ENCODE data around the gene PSMA8.
"Not testable (repeated sequence)": the region's sequence is repeated elsewhere in the genome, so short reads cannot be mapped to it uniquely, and the experiment has no call there.

Gene PSMA8

DNA sequence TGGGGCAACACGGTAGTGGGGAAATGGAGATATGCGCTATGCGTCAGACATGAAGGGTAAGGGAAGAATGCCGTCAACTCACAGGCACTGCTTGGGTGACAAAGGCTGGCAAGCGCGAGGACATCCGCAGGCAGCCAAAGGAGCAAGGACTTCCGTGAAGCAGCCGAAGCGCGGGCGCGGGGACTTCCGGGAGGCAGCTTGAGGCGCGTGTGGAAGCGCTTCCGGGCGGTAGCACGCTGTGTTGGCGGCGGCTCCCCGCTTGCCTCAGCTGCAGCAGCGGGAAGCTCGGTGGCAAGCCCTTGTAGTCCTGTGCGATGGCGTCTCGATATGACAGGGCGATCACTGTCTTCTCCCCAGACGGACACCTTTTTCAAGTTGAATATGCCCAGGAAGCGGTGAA is at the start of gene PSMA8:
Gene PSMA8 (plus strand): TSS at position 218 of the 400 bp plus-strand sequence. CDS start 97 bp downstream, at position 315.
- peak; percentile 7 to 55 (median 42) for DNase-seq

DNA sequence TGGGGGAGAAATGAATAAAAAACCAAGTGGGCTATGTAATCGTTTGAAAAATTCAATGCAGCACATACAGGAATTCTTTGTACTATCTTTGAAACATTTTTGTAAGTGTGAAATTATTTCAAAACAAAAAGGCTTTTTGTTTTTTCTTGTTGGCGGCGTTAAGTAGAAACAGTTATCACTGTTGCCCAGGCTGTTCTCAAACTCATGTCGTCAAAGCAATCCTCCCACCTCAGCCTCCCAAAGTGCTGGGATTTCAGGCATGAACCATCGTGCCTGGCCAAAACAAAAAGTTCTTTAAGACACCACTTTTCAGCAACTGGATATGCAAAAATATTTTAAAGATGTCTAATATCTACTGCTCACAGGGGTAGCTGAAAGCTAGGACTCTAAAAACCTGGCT is 48.6 kb upstream of the PSMA8 start:
- no peak for DNase-seq

DNA sequence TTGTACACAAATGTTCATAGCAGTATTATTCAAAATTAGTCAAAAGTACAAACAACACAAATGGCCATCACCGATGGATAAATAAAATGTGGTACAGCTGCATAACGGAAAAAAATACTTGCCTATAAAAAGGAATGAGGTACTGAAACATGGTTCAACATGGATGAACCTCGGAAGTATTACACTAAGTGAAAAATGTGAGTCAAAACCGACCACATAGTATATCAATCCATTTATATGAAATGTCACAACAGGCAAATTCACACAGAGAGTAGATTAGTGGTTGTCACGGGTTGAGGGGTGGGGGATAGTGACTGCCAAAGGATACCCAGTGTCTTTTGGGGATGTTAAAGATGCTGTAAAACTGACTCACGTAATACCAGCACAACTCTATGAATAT is 46.7 kb upstream of the PSMA8 start:
- no peak for DNase-seq

DNA sequence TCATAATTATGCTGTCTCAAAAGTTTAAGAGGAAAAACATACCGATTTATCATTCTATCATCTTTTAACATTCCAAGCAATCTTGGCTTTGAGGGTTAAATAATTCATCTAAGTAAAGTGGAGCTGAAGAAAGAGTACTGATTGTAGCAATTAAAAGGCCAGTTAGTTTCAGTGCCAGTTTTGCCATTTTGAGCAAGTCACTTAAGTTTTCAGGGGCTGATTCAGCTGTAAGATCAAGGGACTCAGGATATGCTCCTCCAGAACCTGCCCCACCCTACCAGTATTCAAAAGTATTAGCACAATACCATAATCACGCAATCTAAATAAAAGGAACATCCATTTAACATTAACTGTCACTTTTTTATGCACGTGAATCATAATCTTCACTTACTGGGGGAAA is 45.2 kb upstream of the PSMA8 start:
- no peak for DNase-seq

DNA sequence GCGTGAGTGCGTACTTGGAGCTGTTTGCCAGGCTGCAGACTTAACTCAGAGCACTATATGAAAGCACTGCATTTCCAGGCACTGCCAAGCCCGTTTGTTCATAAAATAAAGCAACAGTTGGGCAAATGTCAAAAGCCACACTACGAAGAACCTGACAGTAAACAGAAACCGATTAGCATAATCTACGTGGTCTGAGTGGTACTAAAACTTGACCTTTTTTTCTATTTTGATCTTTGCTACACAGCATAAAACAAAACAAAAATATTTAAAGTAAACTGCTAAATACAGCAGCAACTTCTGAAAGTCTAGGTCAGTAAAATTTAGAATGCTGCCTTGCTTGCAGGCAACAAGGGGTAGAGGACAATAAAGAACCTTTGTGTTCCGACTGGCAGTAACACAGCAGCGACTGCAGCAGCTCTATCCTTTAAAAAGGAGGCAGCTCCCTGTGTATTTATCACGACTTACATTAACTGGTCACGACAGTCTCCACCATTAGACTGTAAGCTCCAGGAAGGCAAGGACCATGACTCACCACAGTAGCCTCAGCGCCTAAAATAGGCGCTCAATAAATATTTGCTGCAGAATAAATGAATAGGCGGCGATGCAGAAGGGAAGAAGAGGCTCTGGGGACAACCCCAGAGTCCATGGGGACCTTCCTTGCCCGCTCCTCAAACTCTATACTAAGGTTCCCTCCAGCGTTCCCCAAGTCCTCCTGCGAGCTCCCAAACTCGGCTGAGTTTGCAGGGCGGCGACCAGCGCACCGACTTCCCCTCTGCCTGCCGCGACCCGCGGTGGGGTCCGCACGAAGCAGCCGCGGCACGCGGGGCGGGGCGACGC is 44.2 kb upstream of the PSMA8 start:
- DNase-seq, result peak in 2 of 6 experiments; percentile 7 to 8

DNA sequence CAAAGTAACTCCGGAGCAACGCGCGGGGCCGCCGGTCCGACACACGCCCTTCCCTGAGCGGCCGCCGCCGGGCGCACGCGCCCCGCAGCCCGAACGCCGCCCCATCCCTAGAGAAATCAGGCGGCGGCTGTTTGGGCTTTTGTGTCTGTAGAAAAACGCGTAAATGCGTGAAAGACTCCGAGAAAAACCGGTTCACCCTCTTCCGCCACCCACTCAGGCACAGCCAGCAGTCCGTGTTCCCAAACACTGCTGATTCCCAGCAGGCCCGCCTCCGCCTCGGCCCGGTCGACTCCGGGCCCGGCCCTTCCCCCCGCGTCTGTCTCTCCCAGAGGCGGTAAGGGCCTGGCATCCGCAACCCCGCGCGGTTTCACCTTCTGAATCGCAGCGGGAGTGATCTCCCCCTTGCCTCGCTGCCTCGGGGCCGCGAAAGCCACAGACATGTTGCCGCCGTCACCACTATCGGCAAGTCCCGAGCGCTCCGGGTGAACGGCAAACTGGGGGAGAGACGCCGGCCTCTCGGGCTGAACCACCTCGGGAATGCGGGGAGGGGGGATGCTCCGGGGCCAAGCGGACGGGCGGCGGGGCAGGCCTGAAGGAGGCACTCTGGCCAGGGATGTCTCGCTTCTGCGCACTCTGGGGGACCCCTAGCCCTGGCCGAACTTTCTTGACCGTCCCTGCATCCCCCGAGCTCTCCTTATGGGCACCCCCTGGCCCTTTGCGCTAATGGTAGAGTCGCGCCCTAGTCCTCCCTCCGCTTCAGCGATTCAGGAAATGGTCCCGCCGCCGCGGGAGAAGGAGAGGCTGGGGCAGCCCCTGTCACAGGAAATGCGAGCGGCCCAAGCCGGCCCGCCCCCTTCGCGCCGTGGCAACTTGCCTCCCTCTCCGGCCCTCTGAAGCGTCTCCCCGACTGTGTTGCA is 43.3 kb upstream of the PSMA8 start, which contains the start of gene SS18:
Gene SS18 (minus strand): TSS at position 484 of the 917 bp plus-strand sequence. CDS start 44 bp downstream, at position 440.
- DNase-seq, result peak; percentile 81 to 95 (median 86)

DNA sequence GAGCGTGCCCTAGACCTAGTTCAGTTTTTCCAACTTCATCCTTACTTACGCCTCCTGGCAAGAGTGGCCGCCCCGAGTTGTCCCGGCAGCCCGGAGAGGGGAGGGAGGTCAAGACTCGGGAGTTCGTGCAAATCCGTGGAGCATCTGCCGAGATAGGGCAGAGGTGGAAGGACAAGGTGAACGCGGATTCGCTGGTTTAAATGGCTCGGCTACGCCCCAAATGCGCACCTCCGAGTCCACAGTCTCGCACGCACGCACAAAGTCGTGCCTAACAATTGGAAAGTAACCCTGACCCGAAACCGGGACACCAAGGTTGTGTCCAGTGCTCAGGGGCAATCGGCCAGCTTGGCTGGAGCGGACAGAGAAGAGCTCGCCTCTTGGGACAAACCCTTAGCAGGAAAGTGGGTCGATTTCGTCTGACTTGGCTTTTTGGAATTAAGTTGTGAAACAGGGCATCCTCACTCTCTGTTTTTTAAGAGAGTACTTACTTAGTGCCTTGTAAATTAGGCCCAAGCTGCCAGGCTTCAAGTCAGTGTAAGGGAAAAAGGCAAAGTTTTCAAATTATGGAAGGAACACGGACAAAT is 42.5 kb upstream of the PSMA8 start:
- DNase-seq, result peak in 2 of 6 experiments; percentile 60 to 84

DNA sequence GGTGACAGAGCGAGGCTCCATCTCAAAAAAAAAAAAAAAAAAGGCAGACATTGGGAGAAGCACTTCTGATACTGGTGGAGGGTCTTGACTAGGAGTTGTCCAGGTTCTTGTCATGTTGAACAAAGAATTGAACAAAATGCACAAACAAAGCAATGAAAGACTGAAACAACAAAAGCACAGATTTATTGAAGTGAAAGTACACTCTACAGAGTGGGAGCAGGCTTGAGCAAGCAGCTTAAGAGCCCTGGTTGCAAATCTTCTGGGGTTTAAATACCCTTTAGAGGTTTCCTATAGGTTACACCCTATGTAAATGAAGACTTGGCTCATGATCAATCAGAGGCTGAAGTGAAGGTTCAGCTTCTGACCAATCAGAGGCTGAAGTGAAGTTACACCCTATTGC is 36.8 kb upstream of the PSMA8 start:
- no peak for DNase-seq

DNA sequence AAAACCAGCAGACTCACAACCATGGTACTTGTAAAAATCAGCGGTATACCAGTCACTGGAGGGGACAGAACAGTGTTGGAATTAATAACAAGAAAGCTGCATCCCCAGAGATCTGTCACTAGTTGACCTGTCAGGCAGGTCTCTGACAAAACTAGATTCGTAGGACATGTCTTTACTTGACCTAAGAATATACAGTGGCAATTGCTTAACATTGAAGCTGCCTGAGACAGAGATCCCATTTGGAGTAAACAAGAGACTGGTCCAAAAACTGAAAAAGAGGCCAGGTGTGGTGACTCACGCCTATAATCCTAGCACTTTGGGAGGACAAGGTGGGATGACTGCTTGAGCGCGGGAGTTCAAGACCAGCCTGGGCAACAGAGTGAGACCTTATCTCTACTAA is 36.1 kb upstream of the PSMA8 start:
- DNase-seq, result no peak

DNA sequence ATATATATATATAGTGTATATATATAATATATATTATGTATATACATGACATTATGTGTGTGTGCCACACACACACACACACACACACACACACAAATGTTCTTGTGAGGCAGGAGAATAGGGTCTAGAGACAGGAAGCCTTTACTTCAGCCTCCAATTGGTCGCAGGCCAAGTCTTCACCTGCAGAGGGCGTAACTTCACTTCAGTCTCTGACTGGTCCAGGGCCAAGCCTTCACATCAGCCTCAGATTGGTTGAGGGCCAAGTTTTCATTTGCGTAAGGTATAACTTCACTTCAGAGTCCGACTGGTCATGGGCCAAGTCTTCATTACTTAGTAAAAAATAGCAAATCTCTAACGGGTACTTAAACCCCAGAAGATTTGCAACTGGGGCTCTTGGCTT is 30.1 kb upstream of the PSMA8 start:
- peak in 4 of 6 experiments; percentile 6 to 23 (median 17) for DNase-seq

DNA sequence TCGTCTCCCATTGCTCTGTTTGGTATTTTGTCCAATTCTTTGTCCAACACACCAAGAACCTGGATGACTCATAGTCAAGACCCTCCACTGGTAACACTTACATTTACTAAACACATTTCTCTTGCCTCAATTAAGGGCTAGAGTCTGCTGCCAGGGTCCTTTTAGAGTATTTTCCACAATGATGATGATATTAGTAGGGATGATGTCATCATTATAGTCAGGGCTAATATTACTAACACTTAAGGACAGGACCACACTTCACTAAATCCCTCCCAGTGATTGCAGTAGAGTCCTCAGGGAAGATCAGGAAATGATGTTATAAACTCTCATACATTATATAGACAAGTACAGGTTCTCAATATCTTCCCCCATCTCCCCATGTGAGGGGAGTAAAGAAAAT is 29.6 kb upstream of the PSMA8 start:
- DNase-seq, result no peak

DNA sequence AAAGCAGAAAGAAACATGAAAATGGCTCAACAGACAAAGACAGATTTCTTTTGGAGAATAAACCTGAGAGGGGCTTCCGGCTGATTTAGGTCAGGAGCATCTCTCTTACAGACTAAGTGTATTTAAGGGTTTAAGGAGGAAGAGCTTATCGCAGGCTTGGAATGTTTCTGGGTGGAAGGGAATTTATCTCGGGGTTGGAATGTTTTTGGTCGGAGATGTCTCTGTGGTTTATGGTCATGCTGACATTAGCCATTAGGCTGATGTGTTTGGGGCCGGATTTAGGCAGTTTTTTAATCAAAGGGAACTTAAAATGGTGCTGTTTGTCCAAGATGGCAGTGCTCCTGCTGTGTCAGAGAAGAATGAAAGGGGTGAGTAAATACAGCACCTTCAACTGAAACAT is 14.4 kb upstream of the PSMA8 start:
- DNase-seq, result no peak

DNA sequence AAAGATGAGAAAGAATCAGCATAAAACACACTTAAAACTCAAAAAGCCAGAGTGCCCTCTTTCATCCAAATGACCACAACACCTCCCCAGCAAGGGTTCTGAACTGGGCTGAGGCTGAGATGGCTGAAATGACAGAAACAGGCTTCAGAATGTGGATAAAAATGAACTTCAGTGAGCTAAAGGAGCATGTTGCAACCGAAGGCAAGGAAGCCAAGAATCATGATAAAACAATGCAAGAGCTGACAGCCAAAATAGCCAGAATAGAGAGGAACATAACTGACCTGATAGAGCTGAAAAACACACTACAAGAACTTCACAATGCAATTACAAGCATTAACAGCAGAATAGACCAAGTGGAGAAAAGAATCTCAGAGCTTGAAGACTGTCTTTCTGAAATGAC is 12.2 kb upstream of the PSMA8 start:
- no peak for DNase-seq

DNA sequence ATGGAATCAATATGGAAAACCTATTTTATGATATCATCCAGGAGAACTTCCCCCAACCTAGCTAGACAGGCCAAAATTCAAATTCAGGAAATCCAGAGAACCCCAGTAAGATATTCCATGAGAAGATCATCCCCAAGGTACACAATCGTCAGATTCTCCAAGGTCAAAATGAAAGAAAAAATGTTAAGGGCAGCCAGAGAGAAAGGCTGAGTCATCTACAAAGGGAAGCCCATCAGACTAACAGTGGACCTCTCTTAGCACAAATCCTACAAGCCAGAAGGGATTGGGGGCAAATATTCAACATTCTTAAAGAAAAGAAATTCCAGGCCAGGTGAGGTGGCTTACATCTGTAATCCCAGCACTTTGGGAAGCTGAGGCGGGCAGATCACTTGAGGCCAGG is 11.7 kb upstream of the PSMA8 start:
- DNase-seq, result not testable (repeated sequence)

DNA sequence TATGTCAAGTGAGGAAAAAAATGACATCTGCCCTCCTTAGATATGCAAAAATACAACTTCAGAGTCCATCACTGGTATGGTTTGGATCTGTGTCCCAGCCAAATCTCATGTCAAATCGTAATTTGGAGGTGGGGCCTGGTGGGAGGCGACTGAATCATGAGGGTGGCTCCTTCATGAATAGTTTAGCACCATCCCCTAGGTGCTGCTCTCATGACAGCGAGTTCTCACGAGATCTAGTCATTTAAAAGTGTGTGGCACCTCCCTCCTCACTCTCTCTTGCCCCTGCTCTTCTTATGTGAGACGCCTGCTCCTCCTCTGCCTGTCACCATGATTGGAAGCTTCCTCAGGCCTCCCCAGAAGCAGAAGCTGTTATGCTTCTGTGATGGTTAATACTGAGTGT is 5.9 kb upstream of the PSMA8 start:
- no peak for DNase-seq

DNA sequence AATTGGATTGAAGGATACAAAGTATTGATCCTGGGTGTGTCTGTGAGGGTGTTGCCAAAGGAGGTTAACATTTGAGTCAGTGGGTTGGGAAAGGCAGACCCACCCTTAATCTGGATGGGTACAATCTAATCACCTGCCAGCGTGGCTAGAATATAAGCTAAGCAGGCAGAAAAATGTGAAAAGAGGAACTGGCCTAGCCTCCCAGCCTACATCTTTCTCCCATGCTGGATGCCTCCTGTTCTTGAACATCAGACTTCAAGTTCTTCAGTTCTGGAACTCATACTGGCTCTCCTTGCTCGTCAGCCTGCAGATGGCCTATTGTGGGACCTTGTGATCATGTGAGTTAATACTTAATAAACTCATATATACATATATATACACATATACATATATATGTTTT is 5.5 kb upstream of the PSMA8 start:
- not testable (repeated sequence) for DNase-seq

DNA sequence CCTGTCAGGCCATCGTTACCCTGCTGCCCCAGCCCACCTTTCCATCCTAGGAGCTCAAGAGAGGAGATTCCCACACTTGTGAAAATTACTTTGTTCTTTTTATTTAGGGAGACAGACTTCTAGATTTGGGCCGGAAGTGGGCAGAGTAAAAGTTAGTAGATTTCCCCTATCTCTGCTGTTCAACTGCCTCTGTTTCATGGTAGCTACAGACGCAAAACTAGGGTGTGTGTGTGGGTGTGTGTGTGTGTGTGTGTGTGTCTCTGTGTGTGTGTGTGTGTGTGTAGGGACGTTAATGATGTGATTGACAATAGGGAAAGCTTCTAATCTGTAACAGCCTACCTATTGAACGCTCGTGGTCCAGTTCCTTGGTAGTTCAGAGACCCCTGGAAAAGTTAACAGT is 438 bp downstream of the PSMA8 start:
- peak in 1 of 6 experiments; percentile 4 for DNase-seq

DNA sequence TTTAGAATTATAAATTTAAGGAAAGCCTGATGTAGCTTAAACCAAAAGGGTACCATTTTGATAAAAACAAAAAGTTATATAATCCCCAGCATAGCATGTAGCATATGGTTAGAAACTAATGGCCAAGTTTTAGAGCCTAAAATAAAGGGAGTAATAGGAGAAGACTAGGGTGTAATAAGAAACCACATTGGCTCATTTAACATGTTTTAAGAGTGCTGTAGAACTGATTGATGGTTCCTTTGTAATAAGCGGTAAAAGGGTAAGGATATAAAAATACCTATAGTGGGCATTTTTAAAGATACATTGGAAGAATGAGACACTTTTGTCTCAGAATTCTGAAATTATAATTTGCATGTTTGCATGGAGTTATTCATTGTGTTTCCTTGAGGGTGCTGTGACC is 1.9 kb downstream of the PSMA8 start:
- DNase-seq, result no peak

DNA sequence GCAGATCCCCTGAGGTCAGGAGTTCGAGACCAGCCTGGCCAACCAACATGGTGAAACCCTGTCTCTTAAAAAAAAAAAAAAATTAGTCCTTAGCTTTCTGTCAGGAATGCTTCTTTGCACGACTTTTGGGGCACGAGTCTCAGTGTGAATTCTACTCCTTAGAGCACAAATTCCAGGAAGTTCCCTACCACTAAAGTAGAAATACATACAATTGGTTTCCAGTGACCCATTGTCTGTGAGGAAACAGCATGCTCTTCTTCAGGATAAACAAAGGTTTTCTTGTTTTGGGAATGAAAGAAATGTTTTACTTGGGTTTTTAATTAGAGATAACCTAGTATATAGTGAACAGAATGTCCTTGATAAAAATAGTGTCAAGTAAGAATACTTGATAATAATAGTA is 23.7 kb downstream of the PSMA8 start:
- DNase-seq, result no peak

DNA sequence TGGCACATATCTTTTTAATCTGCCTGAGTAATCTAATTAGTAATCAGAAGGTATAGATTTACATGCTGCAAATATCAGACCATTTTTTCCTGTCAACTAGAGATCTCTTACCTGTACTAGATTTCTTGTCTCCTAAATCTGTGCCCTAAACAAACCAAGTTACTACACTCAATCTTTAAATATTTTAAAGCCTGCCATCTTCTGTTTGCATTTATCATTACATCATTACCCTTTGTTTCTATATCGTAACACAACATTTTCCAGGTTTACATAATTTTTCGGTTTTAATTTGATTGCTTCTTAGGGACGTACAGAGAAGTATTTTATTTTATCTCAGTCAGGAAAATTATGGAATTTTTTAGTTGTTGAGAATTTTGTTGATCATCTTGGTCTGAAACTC is 25.7 kb downstream of the PSMA8 start:
- DNase-seq, result peak in 3 of 6 experiments; percentile 5 to 14 (median 13)

DNA sequence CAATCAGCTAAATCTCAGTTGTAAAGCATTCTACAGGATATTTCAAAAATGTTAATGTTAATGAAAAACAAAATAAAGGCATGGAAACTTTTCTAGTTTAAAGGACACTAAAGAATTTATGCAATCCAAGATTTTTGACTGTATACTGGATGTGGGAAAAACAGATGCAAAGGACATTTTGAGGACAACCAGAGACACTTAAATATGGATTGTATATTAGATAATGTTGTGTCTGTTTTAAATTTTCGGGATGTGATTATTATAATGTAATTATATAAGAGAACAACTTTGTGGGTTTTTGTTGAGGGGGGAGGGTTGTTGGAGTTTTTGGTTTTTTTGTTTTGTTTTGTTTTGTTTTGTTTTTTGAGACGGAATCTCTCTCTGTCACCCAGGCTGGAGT is 30.9 kb downstream of the PSMA8 start:
- DNase-seq, result no peak

DNA sequence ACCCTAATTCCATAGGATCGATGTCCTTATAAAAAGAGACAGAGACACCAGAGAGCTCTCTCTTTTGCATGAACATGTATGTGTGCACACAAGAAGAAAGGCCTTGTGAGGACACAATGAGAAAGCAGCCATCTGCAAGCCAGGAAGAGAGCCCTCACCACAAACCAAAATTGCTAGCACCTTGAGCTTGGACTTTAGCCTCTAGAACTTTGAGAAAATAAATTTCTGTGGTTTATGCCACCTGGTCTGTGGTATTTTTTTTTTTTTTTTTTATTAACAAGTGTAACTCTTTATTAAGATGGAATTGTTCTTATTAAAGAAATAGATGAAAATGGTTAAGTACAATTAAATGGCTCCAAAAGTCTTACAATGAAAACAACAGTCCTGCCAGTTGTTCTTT is 33.9 kb downstream of the PSMA8 start:
- DNase-seq, result not testable (repeated sequence)

DNA sequence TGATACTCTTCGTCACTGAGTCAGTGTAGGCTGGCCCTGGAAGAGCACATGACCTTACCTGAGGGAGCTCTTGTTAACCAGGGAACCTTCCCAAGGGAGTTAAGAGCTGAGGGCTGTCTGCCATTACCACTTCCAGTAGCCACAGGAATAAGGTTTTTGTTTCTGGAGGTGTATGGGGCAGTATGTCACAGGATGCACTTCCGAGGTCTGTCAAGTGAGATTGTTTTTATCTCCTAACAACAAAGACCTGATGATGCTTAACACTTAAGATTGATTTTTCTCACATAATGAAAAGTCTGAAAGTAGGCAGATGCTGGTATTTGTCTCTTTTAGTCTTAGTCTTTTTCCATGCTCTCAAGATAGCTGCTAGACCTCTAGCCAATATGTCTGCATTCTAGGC is 41.8 kb downstream of the PSMA8 start:
- peak in 2 of 6 experiments; percentile 20 to 31 for DNase-seq
